ENCODE data around the gene ST3GAL3. TPM values are rescaled to one million over a fixed set of nuclear protein-coding genes. Genes with fewer than 3 reads are reported as not detected.

ST3GAL3 gene
- total RNA-seq, 1 experiment from 2014 or later = 8.6 TPM

GRCh38 chr1:43844114-43844513, 136.8 kb downstream of the ST3GAL3 start:
- Mint-ChIP-seq H3K27me3 (ENCODE audit: low read depth) (peaks cover 3% of the 10 kb centered on the region; the same call in 1 of the 2 replicates), H3K9me3 (peaks cover 20% of the 10 kb centered on the region), H3K27ac (no peak overlapping the region; the same call in 1 of the 2 replicates), H3K36me3 (peaks cover 24% of the 10 kb centered on the region), H3K4me1 (peaks cover 44% of the 10 kb centered on the region), H3K4me3 (no peak overlapping the region)
- POLR2A ChIA-PET = no interaction called here
- CTCF ChIA-PET = interaction anchor here (1.0 to 1.5 kb wide), 4 partner anchors 78 to 91 kb away, joined by 3 to 11 read pairs (median 4); no protein-coding TSS in a partner anchor
- TF ChIP-seq TEAD1 (CRISPR knock-in tag; IDR thresholded peaks at IDR 0.05) (no peak), OVOL2 (CRISPR knock-in tag; IDR thresholded peaks at IDR 0.05; ENCODE audit: borderline replicate concordance) (no peak), ETV6 (CRISPR knock-in tag; IDR thresholded peaks at IDR 0.05) (no peak), ATF2 (CRISPR knock-in tag; IDR thresholded peaks at IDR 0.05; ENCODE audit: borderline replicate concordance, low read depth) (no peak), STAT6 (CRISPR knock-in tag; conservative IDR thresholded peaks at IDR 0.05; ENCODE audit: low read depth) (no peak), E2F4 (CRISPR knock-in tag; IDR thresholded peaks at IDR 0.05; ENCODE audit: borderline replicate concordance, low read depth) (no peak), E2F5 (CRISPR knock-in tag; IDR thresholded peaks at IDR 0.05) (no peak), E2F1 (CRISPR knock-in tag; IDR thresholded peaks at IDR 0.05) (no peak), ARID4B (CRISPR knock-in tag; IDR thresholded peaks at IDR 0.05; ENCODE audit: borderline replicate concordance) (no peak), JAZF1 (CRISPR knock-in tag; IDR thresholded peaks at IDR 0.05) (no peak), GTF2I (CRISPR knock-in tag; conservative IDR thresholded peaks at IDR 0.05) (no peak), ZNF416 (CRISPR knock-in tag; IDR thresholded peaks at IDR 0.05) (no peak), ZNF232 (CRISPR knock-in tag; IDR thresholded peaks at IDR 0.05) (no peak), TEAD4 (CRISPR knock-in tag; IDR thresholded peaks at IDR 0.05) (no peak), NFATC4 (CRISPR knock-in tag; IDR thresholded peaks at IDR 0.05) (no peak), ZMAT4 (CRISPR knock-in tag; IDR thresholded peaks at IDR 0.05) (no peak), ZNF263 (CRISPR knock-in tag; IDR thresholded peaks at IDR 0.05; ENCODE audit: low read depth) (no peak)
- no peak for ATAC-seq
- no peak for DNase-seq (ENCODE audit: low spot score)

All from WTC11 (cell line).